Mesothelial cell of epicardium (in vitro differentiated cells): ENCODE results near the gene SIGLEC7. TPM values are rescaled to one million over a fixed set of nuclear protein-coding genes. Genes with fewer than 3 reads are reported as not detected.

ENCODE experiments used
- DNase-seq, 2 experiments: peaks; one replicate each; pipeline ENCODE4 v3.0.0; 2021; ENCODE audit warnings: low spot score in 2 of 2; ENCODE audit not compliant: unreplicated experiment in 2 of 2
- H3K27ac Mint-ChIP-seq: 2 replicates; pipeline ENCODE4 v1.8.0; 2021; ENCODE audit warnings: mixed read lengths
- H3K27me3 Mint-ChIP-seq: 2 replicates; pipeline ENCODE4 v1.8.0; 2021; ENCODE audit warnings: low read depth, mixed read lengths
- H3K36me3 Mint-ChIP-seq: 2 replicates; pipeline ENCODE4 v1.8.0; 2021; ENCODE audit warnings: mixed read lengths
- H3K4me1 Mint-ChIP-seq: 2 replicates; pipeline ENCODE4 v1.8.0; 2021; ENCODE audit warnings: mixed read lengths
- H3K4me3 Mint-ChIP-seq: 2 replicates; pipeline ENCODE4 v1.8.0; 2021; ENCODE audit warnings: mild to moderate bottlenecking, moderate library complexity, mixed read lengths
- H3K9me3 Mint-ChIP-seq: 2 replicates; pipeline ENCODE4 v1.8.0; 2021; ENCODE audit warnings: mixed read lengths
- total RNA-seq: library from RNA; stranded (reverse); gene quantifications from 3 replicates; pipeline ENCODE4 v1.2.1, GENCODE V29; 2021
- TF ChIP-seq, protein P1 (sequence below): fragments of 200-600 bp; sonication (generic); IDR thresholded peaks from one replicate; pipeline ENCODE4 v1.5.0; 2021; ENCODE audit warnings: antibody characterized with exemption; ENCODE audit not compliant: unreplicated experiment

The SIGLEC7 gene
- total RNA-seq, 1 donor from 2014 or later, result not detected

DNA sequence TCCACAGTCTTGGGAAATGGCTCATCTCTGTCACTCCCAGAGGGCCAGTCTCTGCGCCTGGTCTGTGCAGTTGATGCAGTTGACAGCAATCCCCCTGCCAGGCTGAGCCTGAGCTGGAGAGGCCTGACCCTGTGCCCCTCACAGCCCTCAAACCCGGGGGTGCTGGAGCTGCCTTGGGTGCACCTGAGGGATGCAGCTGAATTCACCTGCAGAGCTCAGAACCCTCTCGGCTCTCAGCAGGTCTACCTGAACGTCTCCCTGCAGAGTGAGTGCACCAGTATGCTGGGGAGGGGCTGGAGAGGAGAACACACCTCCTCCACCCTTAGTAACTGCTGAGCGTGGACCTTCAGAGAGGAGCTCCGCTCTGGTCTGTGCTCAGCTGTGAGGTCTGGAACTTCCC, 15.1 kb upstream of the SIGLEC7 start:
- H3K4me1 Mint-ChIP-seq, result peaks cover 32% of the 10 kb centered on the region
- TF ChIP-seq, protein P1, sequence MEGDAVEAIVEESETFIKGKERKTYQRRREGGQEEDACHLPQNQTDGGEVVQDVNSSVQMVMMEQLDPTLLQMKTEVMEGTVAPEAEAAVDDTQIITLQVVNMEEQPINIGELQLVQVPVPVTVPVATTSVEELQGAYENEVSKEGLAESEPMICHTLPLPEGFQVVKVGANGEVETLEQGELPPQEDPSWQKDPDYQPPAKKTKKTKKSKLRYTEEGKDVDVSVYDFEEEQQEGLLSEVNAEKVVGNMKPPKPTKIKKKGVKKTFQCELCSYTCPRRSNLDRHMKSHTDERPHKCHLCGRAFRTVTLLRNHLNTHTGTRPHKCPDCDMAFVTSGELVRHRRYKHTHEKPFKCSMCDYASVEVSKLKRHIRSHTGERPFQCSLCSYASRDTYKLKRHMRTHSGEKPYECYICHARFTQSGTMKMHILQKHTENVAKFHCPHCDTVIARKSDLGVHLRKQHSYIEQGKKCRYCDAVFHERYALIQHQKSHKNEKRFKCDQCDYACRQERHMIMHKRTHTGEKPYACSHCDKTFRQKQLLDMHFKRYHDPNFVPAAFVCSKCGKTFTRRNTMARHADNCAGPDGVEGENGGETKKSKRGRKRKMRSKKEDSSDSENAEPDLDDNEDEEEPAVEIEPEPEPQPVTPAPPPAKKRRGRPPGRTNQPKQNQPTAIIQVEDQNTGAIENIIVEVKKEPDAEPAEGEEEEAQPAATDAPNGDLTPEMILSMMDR, result no peak
- no peaks in the 10 kb centered on the region for H3K9me3 Mint-ChIP-seq
- no peak overlapping the region for H3K4me3 Mint-ChIP-seq
- no peak for DNase-seq
- no peaks in the 10 kb centered on the region for H3K36me3 Mint-ChIP-seq
- no peak overlapping the region for H3K27ac Mint-ChIP-seq
- peaks cover 21% of the 10 kb centered on the region for H3K27me3 Mint-ChIP-seq

DNA sequence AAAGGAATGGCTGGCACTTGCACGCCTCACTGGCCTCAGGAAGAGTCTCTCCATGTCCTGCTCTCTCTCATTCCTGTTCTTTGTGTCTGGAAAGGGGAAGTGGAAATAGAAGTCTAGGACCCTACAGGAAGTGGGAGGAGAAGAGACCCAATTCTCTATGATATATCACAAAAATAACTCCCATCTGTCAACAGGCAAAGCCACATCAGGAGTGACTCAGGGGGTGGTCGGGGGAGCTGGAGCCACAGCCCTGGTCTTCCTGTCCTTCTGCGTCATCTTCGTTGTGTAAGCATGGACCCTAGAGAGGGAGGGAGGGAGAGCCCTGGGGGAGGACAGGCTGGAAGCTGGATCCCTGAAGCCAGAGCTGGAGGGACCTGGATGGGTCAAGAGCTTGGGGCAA, 14.3 kb upstream of the SIGLEC7 start:
- Mint-ChIP-seq H3K9me3 (no peaks in the 10 kb centered on the region), H3K27ac (no peak overlapping the region), H3K4me1 (peaks cover 34% of the 10 kb centered on the region), H3K36me3 (no peaks in the 10 kb centered on the region), H3K27me3 (peaks cover 21% of the 10 kb centered on the region), H3K4me3 (no peak overlapping the region)
- TF ChIP-seq, protein P1, result no peak
- no peak for DNase-seq

DNA sequence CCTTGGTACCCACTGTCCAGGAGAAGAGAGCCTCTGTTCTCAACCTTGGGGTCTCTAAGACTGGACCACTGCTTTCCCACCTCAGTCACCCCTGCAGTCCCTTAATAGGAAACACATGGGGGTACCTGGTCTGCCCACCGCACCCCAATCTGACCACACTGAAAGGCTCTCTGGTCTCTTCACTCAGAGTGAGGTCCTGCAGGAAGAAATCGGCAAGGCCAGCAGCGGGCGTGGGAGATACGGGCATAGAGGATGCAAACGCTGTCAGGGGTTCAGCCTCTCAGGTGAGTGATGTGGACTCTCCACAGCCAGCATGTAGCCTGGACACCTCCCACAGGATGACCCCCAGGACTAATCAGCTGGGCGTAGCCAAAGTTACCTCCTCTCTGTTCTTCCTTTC, 13.9 kb upstream of the SIGLEC7 start:
- Mint-ChIP-seq H3K4me1 (peaks cover 34% of the 10 kb centered on the region), H3K4me3 (no peak overlapping the region), H3K27me3 (peaks cover 21% of the 10 kb centered on the region), H3K36me3 (no peaks in the 10 kb centered on the region), H3K9me3 (no peaks in the 10 kb centered on the region), H3K27ac (no peak overlapping the region)
- TF ChIP-seq, protein P1, result no peak
- no peak for DNase-seq

DNA sequence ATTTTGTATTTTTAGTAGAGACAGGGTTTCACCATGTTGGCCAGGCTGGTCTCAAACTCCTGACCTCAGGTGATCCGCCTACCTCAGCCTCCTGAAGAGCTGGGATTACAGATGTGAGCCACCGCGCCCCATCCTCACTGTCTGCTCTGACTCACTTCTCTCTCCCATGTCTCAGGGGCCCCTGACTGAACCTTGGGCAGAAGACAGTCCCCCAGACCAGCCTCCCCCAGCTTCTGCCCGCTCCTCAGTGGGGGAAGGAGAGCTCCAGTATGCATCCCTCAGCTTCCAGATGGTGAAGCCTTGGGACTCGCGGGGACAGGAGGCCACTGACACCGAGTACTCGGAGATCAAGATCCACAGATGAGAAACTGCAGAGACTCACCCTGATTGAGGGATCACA, 12.4 kb upstream of the SIGLEC7 start:
- DNase-seq, result no peak
- Mint-ChIP-seq H3K36me3 (no peaks in the 10 kb centered on the region), H3K9me3 (peaks cover 2% of the 10 kb centered on the region), H3K27ac (peak overlapping the region; percentile 34), H3K4me3 (no peak overlapping the region), H3K27me3 (peaks cover 20% of the 10 kb centered on the region), H3K4me1 (peaks cover 34% of the 10 kb centered on the region)
- TF ChIP-seq, protein P1, result no peak

DNA sequence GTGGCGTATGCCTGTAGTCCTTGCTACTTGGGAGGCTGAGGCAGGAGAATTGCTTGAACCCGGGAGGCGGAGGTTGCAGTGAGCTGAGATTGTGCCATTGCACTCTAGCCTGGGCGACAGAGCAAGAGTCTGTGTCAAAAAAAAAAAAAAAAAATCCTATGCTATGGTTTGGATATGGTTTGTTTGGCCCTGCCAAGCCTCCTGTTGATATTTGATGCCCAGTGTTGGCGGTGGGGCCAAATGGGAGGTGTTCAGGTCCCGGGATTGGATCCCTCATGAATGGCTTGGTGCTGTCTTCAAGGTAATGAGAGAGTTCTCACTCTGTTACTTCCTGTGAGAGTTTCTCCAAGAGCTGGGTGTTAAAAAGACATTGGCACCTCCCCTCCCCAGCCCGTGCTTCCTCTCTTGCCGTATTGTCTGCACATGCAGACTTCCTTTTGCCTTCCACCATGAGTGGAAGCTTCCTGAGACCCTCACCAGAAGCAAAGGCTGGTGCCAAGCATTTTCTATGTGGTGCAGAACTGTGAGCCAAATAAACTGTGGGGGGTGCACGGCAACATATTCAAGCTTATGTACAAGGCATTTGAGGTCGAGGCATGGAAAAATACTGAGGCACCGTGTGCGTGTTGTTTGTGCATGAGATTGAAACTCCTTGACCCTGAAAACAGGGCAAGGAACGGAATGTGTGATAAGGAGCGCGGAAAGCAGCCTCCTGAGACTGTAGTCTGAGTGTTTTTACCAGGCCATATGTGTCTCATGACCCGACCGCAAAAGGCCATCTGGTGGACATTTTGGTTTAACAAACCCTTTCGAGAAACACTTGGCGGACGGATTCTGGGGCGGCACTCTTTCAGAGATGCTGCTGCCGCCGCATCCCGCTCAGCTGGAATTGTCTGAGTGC, 10.1 kb upstream of the SIGLEC7 start:
- H3K4me1 Mint-ChIP-seq, result peaks cover 34% of the 10 kb centered on the region
- DNase-seq, result no peak
- no peaks in the 10 kb centered on the region for H3K36me3 Mint-ChIP-seq
- no peak overlapping the region for H3K27ac Mint-ChIP-seq
- peaks cover 16% of the 10 kb centered on the region for H3K9me3 Mint-ChIP-seq
- peaks cover 25% of the 10 kb centered on the region for H3K27me3 Mint-ChIP-seq
- TF ChIP-seq, protein P1, result no peak
- H3K4me3 Mint-ChIP-seq, result no peak overlapping the region
